GM12892 (cell line): ENCODE data around the gene UTP25.

ENCODE experiments used
- POLR2A ChIP-seq: IDR thresholded peaks from 2 replicates; pipeline ENCODE4 v1.6.1; 2011; ENCODE audit warnings: low read depth, low read length, control low read depth
- POLR2AphosphoS5 ChIP-seq: IDR thresholded peaks from 2 replicates; pipeline ENCODE4 v1.6.1; 2011; ENCODE audit warnings: low read depth, low read length, control low read depth
- TAF1 ChIP-seq: IDR thresholded peaks from 2 replicates; pipeline ENCODE4 v1.6.1; 2011; ENCODE audit warnings: low read depth, mild to moderate bottlenecking, control low read depth, low read length, borderline replicate concordance

DNA sequence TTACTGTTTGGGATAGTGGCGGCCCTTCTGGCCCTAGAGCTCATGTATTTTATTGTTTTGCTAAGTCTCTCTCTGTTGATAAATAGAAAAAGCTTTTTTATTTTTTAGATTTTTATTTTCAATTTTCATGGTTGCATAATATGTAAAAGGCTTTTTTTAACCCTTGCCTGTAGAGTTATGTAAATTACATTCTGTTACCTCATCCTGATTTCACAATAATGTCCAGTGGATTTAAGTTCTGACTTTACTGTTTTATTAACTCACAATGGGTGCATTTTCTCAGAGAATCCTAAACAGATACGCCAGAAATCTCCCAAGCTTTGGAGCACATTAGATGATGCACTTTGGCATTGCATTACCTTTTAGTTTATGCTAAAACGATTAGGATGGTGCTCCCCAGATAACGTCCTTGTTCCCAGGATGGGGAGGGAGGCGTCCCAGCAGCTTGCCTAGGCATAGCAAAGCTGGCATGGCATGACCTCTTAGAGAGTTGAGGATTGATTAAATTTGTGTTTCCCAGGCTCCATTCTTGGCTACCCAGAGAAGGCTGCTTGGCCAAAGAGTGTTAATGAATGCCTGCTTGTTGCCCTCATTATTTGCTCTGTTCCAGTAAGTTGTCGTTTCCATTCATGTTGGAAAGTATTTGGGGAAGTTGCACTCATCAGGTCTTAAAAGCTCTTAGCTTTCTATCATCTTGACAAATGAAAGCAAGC lies 17.1 kb downstream of the UTP25 start:
- TF ChIP-seq POLR2A = no peak
- TF ChIP-seq POLR2AphosphoS5 = no peak
- no peak for TF ChIP-seq TAF1
